IMR-90 (cell line): ENCODE data around the gene PAPPA. TPM values are rescaled to one million over a fixed set of nuclear protein-coding genes. Genes with fewer than 3 reads are reported as not detected.

Source experiments
- ATAC-seq: fragments of 200-7000 bp; cut with Tn5 transposase; 2 replicates; pipeline ENCODE4 v1.9.1; 2020; ENCODE audit warnings: low read depth, mild to moderate bottlenecking, moderate library complexity
- BruUV-seq: library from RNA; stranded (reverse); fragments of 400-500 nt; replicated peaks from 2 replicates; lab custom pipeline; 2021; lab: Mats Ljungman, UMichigan
- CTCF ChIA-PET: fragments of 300-600 bp; formaldehyde crosslinking; extraction: SDS; loops from one replicate; lab custom pipeline; 2021; ENCODE audit warnings: antibody characterized with exemption; lab: Yijun Ruan, JAX
- POLR2A ChIA-PET: fragments of 300-600 bp; sonication (Branson Sonifier 250); formaldehyde crosslinking; loops from one replicate; lab custom pipeline; 2022; ENCODE audit warnings: antibody characterized with exemption; ENCODE audit not compliant: unreplicated experiment; lab: Charles Lee
- DNase-seq: peaks from one replicate; pipeline ENCODE4 v3.0.0; 2013
- H2AFZ ChIP-seq: replicated peaks from 2 replicates; pipeline ENCODE3; 2013; ENCODE audit warnings: low read length, mild to moderate bottlenecking; ENCODE audit not compliant: poor library complexity
- H2AK5ac ChIP-seq: 2 replicates; pipeline ENCODE4 v1.6.1; 2013; ENCODE audit warnings: low read depth, low read length, inconsistent platforms
- H2AK9ac ChIP-seq: replicated peaks from 2 replicates; pipeline ENCODE3; 2013; ENCODE audit warnings: mild to moderate bottlenecking, low read depth, low read length, moderate library complexity; ENCODE audit not compliant: poor library complexity
- H2BK120ac ChIP-seq: 2 replicates; pipeline ENCODE4 v1.6.1; 2013; ENCODE audit warnings: low read depth, low read length, inconsistent platforms
- H2BK15ac ChIP-seq: 3 replicates; pipeline ENCODE4 v1.6.1; 2013; ENCODE audit warnings: low read depth, low read length, inconsistent platforms
- H2BK20ac ChIP-seq: 2 replicates; pipeline ENCODE4 v1.6.1; 2013; ENCODE audit warnings: low read depth, mild to moderate bottlenecking, inconsistent platforms, low read length, moderate library complexity
- H2BK5ac ChIP-seq: 2 replicates; pipeline ENCODE4 v1.6.1; 2013; ENCODE audit warnings: mild to moderate bottlenecking, low read depth, low read length, inconsistent platforms; ENCODE audit not compliant: poor library complexity, severe bottlenecking
- H3K14ac ChIP-seq: replicated peaks from 2 replicates; pipeline ENCODE4 v1.6.1; 2013; ENCODE audit warnings: low read depth, low read length, inconsistent platforms
- H3K18ac ChIP-seq: 2 replicates; pipeline ENCODE4 v1.6.1; 2013; ENCODE audit warnings: low read depth, low read length, control low read depth
- H3K23ac ChIP-seq: 2 replicates; pipeline ENCODE4 v1.6.1; 2013; ENCODE audit warnings: low read depth, low read length, inconsistent platforms
- H3K27ac ChIP-seq: 2 replicates; pipeline ENCODE4 v1.5.1; 2013; ENCODE audit warnings: mild to moderate bottlenecking, control low read depth, low read length; ENCODE audit not compliant: insufficient read depth
- H3K27me3 ChIP-seq: 2 replicates; pipeline ENCODE4 v1.6.1; 2013; ENCODE audit warnings: low read length; ENCODE audit not compliant: control insufficient read depth, insufficient read depth
- H3K36me3 ChIP-seq: 2 replicates; pipeline ENCODE4 v1.6.1; 2013; ENCODE audit warnings: low read length, mixed read lengths; ENCODE audit not compliant: control insufficient read depth, insufficient read depth
- H3K4ac ChIP-seq: 2 replicates; pipeline ENCODE4 v1.6.1; 2013; ENCODE audit warnings: low read depth, low read length, inconsistent platforms
- H3K4me1 ChIP-seq: 2 replicates; pipeline ENCODE4 v1.6.1; 2013; ENCODE audit warnings: low read length, mixed read lengths; ENCODE audit not compliant: control insufficient read depth, insufficient read depth
- H3K4me2 ChIP-seq: 2 replicates; pipeline ENCODE4 v1.6.1; 2013; ENCODE audit warnings: low read depth, mild to moderate bottlenecking, control low read depth, low read length, moderate library complexity
- H3K4me3 ChIP-seq: 2 replicates; pipeline ENCODE4 v1.5.1; 2013; ENCODE audit warnings: low read depth, mild to moderate bottlenecking, control low read depth, low read length, moderate library complexity; ENCODE audit not compliant: insufficient read depth
- H3K56ac ChIP-seq: 2 replicates; pipeline ENCODE4 v1.6.1; 2013; ENCODE audit warnings: low read length, inconsistent platforms; ENCODE audit not compliant: insufficient read depth; ENCODE audit errors: extremely low read depth
- H3K79me1 ChIP-seq, 2 experiments: 2 replicates each; pipeline ENCODE4 v1.6.1; 2013; ENCODE audit warnings: low read length in 2 of 2, inconsistent platforms in 1 of 2, low read depth in 1 of 2
- H3K9ac ChIP-seq: 2 replicates; pipeline ENCODE4 v1.6.1; 2013; ENCODE audit warnings: low read depth, low read length, control low read depth
- H3K9me1 ChIP-seq: 2 replicates; pipeline ENCODE4 v1.6.1; 2013; ENCODE audit warnings: low read length, inconsistent platforms; ENCODE audit not compliant: insufficient read depth
- H3K9me3 ChIP-seq: 2 replicates; pipeline ENCODE4 v1.6.1; 2013; ENCODE audit warnings: low read length; ENCODE audit not compliant: control insufficient read depth, insufficient read depth
- H4K20me1 ChIP-seq: 2 replicates; pipeline ENCODE4 v1.6.1; 2013; ENCODE audit warnings: low read length, inconsistent platforms; ENCODE audit not compliant: insufficient read depth
- H4K5ac ChIP-seq: 2 replicates; pipeline ENCODE4 v1.6.1; 2013; ENCODE audit warnings: mild to moderate bottlenecking, low read depth, low read length, control low read depth
- H4K8ac ChIP-seq, 2 experiments: 2 replicates each; pipeline ENCODE4 v1.6.1; 2013; ENCODE audit warnings: low read depth in 2 of 2, low read length in 2 of 2, control low read depth in 1 of 2, inconsistent platforms in 1 of 2
- H4K91ac ChIP-seq: 2 replicates; pipeline ENCODE4 v1.6.1; 2013; ENCODE audit warnings: low read depth, low read length, inconsistent platforms; ENCODE audit not compliant: insufficient read depth
- CEBPB ChIP-seq: IDR thresholded peaks from 2 replicates; pipeline ENCODE4 v1.6.1; 2012; ENCODE audit warnings: low read depth, low read length, improper control_type of control experiment
- ELK1 ChIP-seq: fragments of 150-350 bp; IDR thresholded peaks from 2 replicates; pipeline ENCODE4 v1.6.1; 2016; ENCODE audit warnings: low read depth, mild to moderate bottlenecking, low read length, moderate library complexity, borderline replicate concordance
- MAZ ChIP-seq: IDR thresholded peaks from 2 replicates; pipeline ENCODE4 v1.6.1; 2012; ENCODE audit warnings: low read depth, mild to moderate bottlenecking, low read length, improper control_type of control experiment, moderate library complexity, borderline replicate concordance
- MXI1 ChIP-seq: IDR thresholded peaks from 2 replicates; pipeline ENCODE4 v1.6.1; 2012; ENCODE audit warnings: low read depth, mild to moderate bottlenecking, low read length, moderate library complexity, borderline replicate concordance
- NFE2L2 ChIP-seq: fragments of 150-350 bp; IDR thresholded peaks from 2 replicates; pipeline ENCODE4 v1.6.1; 2016; ENCODE audit warnings: low read depth, mild to moderate bottlenecking, low read length
- RCOR1 ChIP-seq: IDR thresholded peaks from 2 replicates; pipeline ENCODE4 v1.6.1; 2012; ENCODE audit warnings: mild to moderate bottlenecking, low read length, improper control_type of control experiment; ENCODE audit not compliant: insufficient replicate concordance
- RFX5 ChIP-seq: IDR thresholded peaks from 2 replicates; pipeline ENCODE4 v1.8.0; 2012; ENCODE audit warnings: low read depth, mild to moderate bottlenecking, low read length, moderate library complexity
- USF2 ChIP-seq: fragments of 150-350 bp; IDR thresholded peaks from 2 replicates; pipeline ENCODE4 v1.6.1; 2017; ENCODE audit warnings: mild to moderate bottlenecking, antibody characterized with exemption, low read length, low read depth
- WGBS, 2 experiments: methylation state at CpG; one replicate each; pipeline versions ENCODE4 v1.1.5 to v1.1.7; 2013; ENCODE audit warnings: missing lambda C conversion rate in 2 of 2; ENCODE audit not compliant: insufficient read length in 1 of 2; ENCODE audit errors: extremely low coverage in 2 of 2; 5-methylcytosine and 5-hydroxymethylcytosine counted together
- dilution Hi-C: fragments of 300-500 bp; cut with HindIII; formaldehyde crosslinking; loops from one replicate; pipeline ENCODE4 v1.14.3; 2018; ENCODE audit warnings: low sequenced_read_pairs; ENCODE audit not compliant: unreplicated experiment
- in situ Hi-C: fragments of 300-500 bp; cut with MboI; formaldehyde crosslinking; loops from 3 replicates; pipeline ENCODE4 v1.14.3; 2019; ENCODE audit warnings: low sequenced_read_pairs, inconsistent platforms, mixed read lengths
- intact Hi-C: fragments of 100-400 bp; cut with micrococcal nuclease; formaldehyde crosslinking; loops from 2 replicates; pipeline ENCODE4 v1.10.0; 2022
- polyA plus RNA-seq, 3 experiments: library from polyadenylated mRNA; depleted of rRNA; stranded (reverse); fragments of >200 nt; gene quantifications; 2 replicates each; pipeline ENCODE4 v1.2.3, GENCODE V29; 2012; ENCODE audit warnings: low replicate concordance in 1 of 3
- total RNA-seq: library from RNA; depleted of rRNA; stranded (reverse); fragments of >200 nt; gene quantifications from 2 replicates; pipeline ENCODE4 v1.2.3, GENCODE V29; 2012

PAPPA gene
- total and polyA plus RNA-seq, 2 of the 4 experiments (the other 2 are of a cell fraction): 8.3 to 12.4 TPM

- H3K4me3 ChIP-seq: no peak overlapping the region
- H3K4me1 ChIP-seq: peaks cover 8% of the 10 kb centered on the region
- no peak overlapping the region for H3K27ac ChIP-seq
- in situ Hi-C loops (no loop called here), intact Hi-C loops (loop anchor here (5.0 to 10.0 kb wide), 2 partner anchors 203 to 275 kb away; no protein-coding TSS in a partner anchor), dilution Hi-C loops (no loop called here)
- 0 out of 4 replicates have a peak, but pooled peaks cover 0 to 5% of the 10 kb centered on the region in 2 experiments for H3K79me1 ChIP-seq
- no peak overlapping the region for H3K18ac ChIP-seq
- no peak overlapping the region for H2AK9ac ChIP-seq
- H3K9me3 ChIP-seq: no peaks in the 10 kb centered on the region
- H3K9ac ChIP-seq: no peak overlapping the region
- H2BK120ac ChIP-seq: no peak overlapping the region
- POLR2A ChIA-PET: no interaction called here
- CTCF ChIA-PET: interaction anchor here (0.5 kb wide), 1 partner anchor 126 kb away, joined by 3 read pairs; no protein-coding TSS in a partner anchor
- peaks cover 13% of the 10 kb centered on the region for H3K9me1 ChIP-seq
- no peak overlapping the region for H3K23ac ChIP-seq
- no peak overlapping the region for H2BK5ac ChIP-seq
- H3K27me3 ChIP-seq: no peaks in the 10 kb centered on the region
- TF ChIP-seq MXI1 (no peak), CEBPB (no peak), ELK1 (no peak), MAZ (no peak), USF2 (no peak), RFX5 (no peak), NFE2L2 (no peak), RCOR1 (no peak)
- no peak overlapping the region for H4K91ac ChIP-seq
- no peak overlapping the region for H2AFZ ChIP-seq
- no peak for ATAC-seq
- 71% methylated on average over 2 of the region's 5 CpGs; no CpG with 5 or more reads in 1 of the 2 experiments for WGBS, 2 experiments
- H2BK20ac ChIP-seq: no peak overlapping the region
- no peak overlapping the region for H3K4me2 ChIP-seq
- H2AK5ac ChIP-seq: no peak overlapping the region
- no peak for DNase-seq
- no peak overlapping the region for H4K8ac ChIP-seq
- peaks cover 8% of the 10 kb centered on the region; the same call in 1 of the 2 replicates for H4K20me1 ChIP-seq
- H2BK15ac ChIP-seq: no peak overlapping the region
- H3K36me3 ChIP-seq: peaks cover 63% of the 10 kb centered on the region
- no TSS peak for BruUV-seq
- H3K4ac ChIP-seq: no peak overlapping the region
- H4K5ac ChIP-seq: no peak overlapping the region
- no peak overlapping the region for H3K56ac ChIP-seq
- H3K14ac ChIP-seq: no peak overlapping the region
Observed at GRCh38 chr9:116369706-116370105, 216.1 kb downstream of the PAPPA start.
